ENCODE measurements around the gene TRMT1L. TPM values are rescaled to one million over a fixed set of nuclear protein-coding genes. Genes with fewer than 3 reads are reported as not detected.

Gene TRMT1L
- total RNA-seq, 1 donor from 2014 or later: 15.5 TPM

- DNase-seq (ENCODE audit: low read depth in 2 of 2): no peak
Observed at GRCh38 chr1:185129708-185130107, 27.0 kb downstream of the TRMT1L start.

GRCh38 chr1:185112356-185112755, 44.4 kb downstream of the TRMT1L start:
- peak in 1 of 2 donors; percentile 3 for DNase-seq (ENCODE audit: low read depth in 2 of 2)

- DNase-seq (ENCODE audit: low read depth in 2 of 2): no peak
Observed at GRCh38 chr1:185111873-185112272, 44.9 kb downstream of the TRMT1L start.

GRCh38 chr1:185110145-185110544, 46.6 kb downstream of the TRMT1L start:
- no peak for DNase-seq (ENCODE audit: low read depth in 2 of 2)

GRCh38 chr1:185108321-185108720, 48.4 kb downstream of the TRMT1L start:
- DNase-seq (ENCODE audit: low read depth in 2 of 2): no peak

GRCh38 chr1:185105121-185105520, 51.6 kb downstream of the TRMT1L start:
- DNase-seq (ENCODE audit: low read depth in 2 of 2): no peak

- no peak for DNase-seq (ENCODE audit: low read depth in 2 of 2)
Observed at GRCh38 chr1:185104083-185104482, 52.7 kb downstream of the TRMT1L start.

DNA sequence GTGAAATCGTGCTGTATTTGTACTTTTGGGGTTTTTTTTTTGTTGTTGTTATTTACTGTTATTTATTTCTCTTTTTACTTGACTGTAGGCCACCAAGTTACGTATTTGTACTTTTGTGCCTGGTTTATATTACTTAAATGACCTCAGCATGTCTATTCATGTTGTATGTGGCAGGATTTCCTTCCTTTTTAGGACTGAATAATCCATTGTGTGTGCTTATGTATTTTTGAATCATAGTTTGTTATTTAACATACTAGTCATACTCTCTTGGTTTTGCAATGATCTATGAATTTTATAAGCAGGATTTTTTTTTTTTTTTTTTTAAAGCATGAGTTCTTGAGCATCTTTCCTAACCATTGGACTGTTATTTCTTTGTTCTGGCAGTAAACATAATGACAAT, 60.2 kb downstream of the TRMT1L start:
- DNase-seq (ENCODE audit: low read depth in 2 of 2): peak; percentile 36 to 55

GRCh38 chr1:185094761-185095160, 62.0 kb downstream of the TRMT1L start:
- DNase-seq (ENCODE audit: low read depth in 2 of 2): no peak

- no peak for DNase-seq (ENCODE audit: low read depth in 2 of 2)
Observed at GRCh38 chr1:185091480-185091879, 65.3 kb downstream of the TRMT1L start.

GRCh38 chr1:185087746-185088145, 69.0 kb downstream of the TRMT1L start:
- DNase-seq (ENCODE audit: low read depth in 2 of 2): no peak

DNA sequence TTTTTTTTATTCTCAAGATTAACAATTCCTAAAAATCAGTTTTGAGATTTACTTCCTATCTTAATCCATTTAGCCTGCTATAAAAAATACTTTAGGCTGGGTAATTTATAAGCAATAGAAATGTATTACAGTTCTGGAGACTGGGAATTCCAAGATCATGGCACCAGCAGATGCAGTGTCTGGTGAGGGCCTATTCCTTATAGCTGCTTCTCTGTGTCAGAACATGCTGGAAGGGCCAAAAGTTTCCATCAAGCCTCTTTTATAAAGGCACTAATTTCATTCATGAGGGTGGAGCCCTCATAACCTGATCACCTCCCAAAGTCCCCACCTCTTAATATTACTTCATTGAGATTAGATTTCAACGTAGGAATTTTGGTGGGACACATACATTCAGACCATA, 69.7 kb downstream of the TRMT1L start:
- DNase-seq (ENCODE audit: low read depth in 2 of 2): no peak

DNA sequence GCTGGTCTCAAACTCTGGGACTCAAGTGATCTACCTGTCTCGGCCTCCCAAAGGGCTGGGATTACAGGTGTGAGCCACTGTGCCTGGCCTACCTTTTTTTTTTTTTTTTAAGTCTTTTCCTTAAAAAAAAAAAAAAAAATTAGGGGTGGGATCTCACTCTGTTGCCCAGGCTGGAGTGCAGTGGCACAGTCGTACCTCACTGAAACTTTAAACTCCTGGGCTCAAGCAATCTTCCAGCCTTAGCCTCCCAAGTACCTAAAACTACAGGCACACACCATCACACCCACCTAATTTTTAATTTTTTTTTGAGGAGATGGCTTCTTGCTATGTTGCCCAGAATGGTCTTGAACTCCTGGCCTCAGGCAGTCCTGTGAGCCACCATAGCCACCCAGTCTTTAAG, 72.9 kb downstream of the TRMT1L start:
- no peak for DNase-seq (ENCODE audit: low read depth in 2 of 2)

GRCh38 chr1:185080422-185080821, 76.3 kb downstream of the TRMT1L start:
- DNase-seq (ENCODE audit: low read depth in 2 of 2): no peak

- no peak for DNase-seq (ENCODE audit: low read depth in 2 of 2)
Observed at GRCh38 chr1:185077374-185077773, 79.4 kb downstream of the TRMT1L start.

DNA sequence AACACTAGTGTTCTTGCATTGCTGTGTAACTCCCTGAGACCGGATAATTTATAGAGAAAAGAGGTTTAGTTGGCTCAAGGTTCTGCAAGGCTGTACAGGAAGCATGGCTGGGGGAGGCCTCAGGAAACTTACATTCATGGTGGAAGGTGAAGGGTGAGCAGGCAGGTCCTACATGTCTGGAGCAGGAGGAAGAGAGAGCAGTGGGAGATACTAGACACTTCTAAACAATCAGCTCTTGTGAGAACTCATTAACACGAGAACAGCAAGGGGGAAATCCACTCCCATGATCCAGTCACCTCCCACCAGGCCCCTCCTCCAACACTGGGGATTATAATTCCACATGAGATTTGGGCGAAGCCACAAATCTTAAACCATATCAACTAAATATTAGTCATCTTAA, 81.3 kb downstream of the TRMT1L start:
- DNase-seq (ENCODE audit: low read depth in 2 of 2): no peak

- no peak for DNase-seq (ENCODE audit: low read depth in 2 of 2)
Observed at GRCh38 chr1:185074307-185074706, 82.4 kb downstream of the TRMT1L start.

DNA sequence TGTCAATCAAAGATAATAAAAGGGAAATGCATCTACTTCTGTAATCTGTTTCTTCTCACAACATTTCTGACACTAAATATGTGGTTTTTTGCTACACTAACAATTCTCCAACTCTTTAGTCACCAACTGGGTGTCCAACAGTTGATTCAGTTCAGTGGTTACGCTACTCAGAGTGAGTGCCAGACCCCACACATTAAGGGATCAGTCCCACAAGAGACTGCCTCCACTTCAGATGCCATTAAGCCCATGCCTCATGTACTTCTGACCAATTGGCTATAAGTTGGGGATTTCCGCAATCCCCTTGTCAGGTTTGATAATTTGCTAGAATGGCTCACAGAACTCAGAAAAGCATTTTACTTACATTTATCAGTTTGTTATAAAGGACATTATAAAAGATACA, 83.0 kb downstream of the TRMT1L start:
- DNase-seq (ENCODE audit: low read depth in 2 of 2): no peak

DNA sequence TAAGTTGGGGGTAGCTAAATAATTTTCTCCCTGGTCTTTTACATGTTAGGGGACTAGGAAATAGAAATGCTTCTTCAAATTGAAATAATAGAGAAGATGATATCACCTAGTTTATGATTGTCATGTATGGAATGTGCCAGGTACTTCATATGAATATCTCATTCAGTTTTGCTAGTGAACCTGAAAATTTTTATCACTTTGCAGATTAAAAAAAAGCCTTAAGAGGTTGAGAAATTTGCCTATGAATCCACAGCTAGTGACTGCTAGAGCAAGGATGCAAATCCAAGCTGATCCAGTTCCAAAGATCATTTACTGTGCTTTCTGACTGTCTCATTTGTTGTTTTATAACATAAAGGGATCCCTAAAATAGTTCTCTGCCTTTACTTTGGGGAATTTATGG, 86.7 kb downstream of the TRMT1L start:
- no peak for DNase-seq (ENCODE audit: low read depth in 2 of 2)

DNA sequence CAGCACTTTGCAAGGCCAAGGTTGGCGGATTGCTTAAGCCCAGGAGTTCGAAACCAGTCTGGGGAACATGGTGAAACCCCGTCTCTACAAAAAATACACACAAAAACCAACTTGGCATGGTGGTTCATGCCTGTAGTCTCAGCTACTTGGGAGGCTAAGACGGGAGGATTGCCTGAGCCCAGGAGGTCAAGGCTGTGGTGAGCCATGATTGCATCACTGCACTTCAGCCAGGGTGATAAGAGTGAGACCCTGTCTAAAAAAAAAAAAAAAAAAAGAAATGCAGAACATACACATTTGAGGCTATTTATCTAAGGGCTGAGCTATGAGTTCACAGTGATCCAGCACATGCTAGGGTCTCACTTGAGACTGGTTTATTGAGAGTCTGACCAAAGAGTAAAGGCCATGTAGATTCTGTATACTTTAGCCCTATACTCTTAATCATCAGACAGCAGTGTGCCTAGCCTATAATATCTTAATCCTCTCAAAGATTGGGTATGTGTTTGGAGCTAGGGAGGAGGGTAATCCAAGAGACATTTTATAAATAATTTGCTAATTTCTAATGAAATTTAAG, 87.5 kb downstream of the TRMT1L start:
- DNase-seq (ENCODE audit: low read depth in 2 of 2): no peak

DNA sequence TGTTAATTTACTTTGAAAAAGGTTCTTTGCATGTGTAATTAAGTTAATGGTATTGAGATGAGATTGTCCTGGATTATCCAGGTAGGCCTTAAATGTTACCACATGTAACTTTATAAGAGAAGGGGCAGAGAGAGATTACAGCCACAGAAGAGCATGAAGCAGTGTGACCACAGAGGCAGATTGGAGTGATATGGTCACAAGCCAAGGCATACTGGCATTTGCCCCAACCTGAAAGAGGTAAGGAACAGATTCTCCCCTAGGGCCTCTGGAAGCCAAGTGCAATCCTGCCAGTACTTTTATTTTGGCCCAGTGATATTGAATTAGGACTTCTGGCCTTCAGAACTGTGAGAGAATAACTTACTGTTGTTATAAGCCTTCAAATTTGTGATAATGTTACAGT, 88.4 kb downstream of the TRMT1L start:
- no peak for DNase-seq (ENCODE audit: low read depth in 2 of 2)
